OCI-LY1 (cell line): ENCODE data around the gene PDE3B.
A peak's percentile ranks its signal among the peaks of the same experiment; 100 is the strongest.

Source experiments
- H2AFZ ChIP-seq: fragments of 200-600 bp; sonication (generic), shearing (Covaris generic); 2 replicates; pipeline ENCODE4 v1.6.0; 2014; ENCODE audit warnings: antibody characterized with exemption, mild to moderate bottlenecking, low read length
- H3F3A ChIP-seq: fragments of 200-600 bp; sonication (generic), shearing (Covaris generic); 2 replicates; pipeline ENCODE4 v1.6.0; 2014; ENCODE audit warnings: mild to moderate bottlenecking, antibody characterized with exemption, low read length, moderate library complexity; ENCODE audit not compliant: insufficient read depth
- H3K27ac ChIP-seq: fragments of 200-600 bp; sonication (generic); 2 replicates; pipeline ENCODE4 v1.5.1; 2014; ENCODE audit warnings: low read length, mixed run types, mild to moderate bottlenecking, low read depth; ENCODE audit not compliant: poor library complexity, severe bottlenecking
- H3K27me3 ChIP-seq: fragments of 200-600 bp; sonication (generic); 2 replicates; pipeline ENCODE4 v1.6.0; 2014; ENCODE audit warnings: antibody characterized with exemption, mild to moderate bottlenecking, low read length, moderate library complexity; ENCODE audit not compliant: insufficient read depth
- H3K36me3 ChIP-seq: fragments of 200-600 bp; sonication (generic); 2 replicates; pipeline ENCODE4 v1.6.1; 2014; ENCODE audit warnings: mild to moderate bottlenecking, antibody characterized with exemption, low read length, moderate library complexity, mixed read lengths; ENCODE audit not compliant: insufficient read depth
- H3K4me1 ChIP-seq: fragments of 200-600 bp; sonication (generic); 2 replicates; pipeline ENCODE4 v1.5.1; 2014; ENCODE audit warnings: mild to moderate bottlenecking, low read length, moderate library complexity; ENCODE audit not compliant: insufficient read depth, severe bottlenecking
- H3K4me2 ChIP-seq: fragments of 200-600 bp; sonication (generic), shearing (Covaris generic); 2 replicates; pipeline ENCODE4 v1.6.1; 2014; ENCODE audit warnings: low read length
- H3K4me3 ChIP-seq: fragments of 200-600 bp; sonication (generic); 2 replicates; pipeline ENCODE4 v1.5.1; 2014; ENCODE audit warnings: low read length, low read depth, mild to moderate bottlenecking, mixed read lengths; ENCODE audit not compliant: poor library complexity, severe bottlenecking
- H3K79me2 ChIP-seq: fragments of 200-600 bp; shearing (Covaris generic); 2 replicates; pipeline ENCODE4 v1.6.1; 2016; ENCODE audit warnings: mixed run types, low read length, mixed read lengths; ENCODE audit not compliant: insufficient read depth
- H3K9ac ChIP-seq: fragments of 200-600 bp; sonication (generic), shearing (Covaris generic); 2 replicates; pipeline ENCODE4 v1.6.1; 2014; ENCODE audit warnings: mild to moderate bottlenecking, low read length, mixed read lengths
- H3K9me2 ChIP-seq: fragments of 200-600 bp; sonication (generic), shearing (Covaris generic); 2 replicates; pipeline ENCODE4 v1.6.1; 2014; ENCODE audit warnings: low read depth, mild to moderate bottlenecking, low read length, mixed read lengths
- H3K9me3 ChIP-seq: fragments of 200-600 bp; shearing (Covaris generic); 2 replicates; pipeline ENCODE4 v1.6.1; 2014; ENCODE audit warnings: low read length, mixed read lengths
- H4K20me1 ChIP-seq: fragments of 200-600 bp; sonication (generic), shearing (Covaris generic); 2 replicates; pipeline ENCODE4 v1.6.0; 2016; ENCODE audit warnings: mild to moderate bottlenecking, low read length; ENCODE audit not compliant: insufficient read depth
- EZH2 ChIP-seq: fragments of 200-600 bp; sonication (generic), shearing (Covaris generic); IDR thresholded peaks from 2 replicates; pipeline ENCODE4 v1.8.0; 2017; ENCODE audit warnings: borderline replicate concordance, mixed run types, mild to moderate bottlenecking, antibody characterized with exemption, low read length, moderate library complexity, mixed read lengths
- TF ChIP-seq, protein P1 (sequence below): fragments of 200-600 bp; sonication (generic), shearing (Covaris generic); IDR thresholded peaks from 2 replicates; pipeline ENCODE4 v1.5.1; 2017; ENCODE audit warnings: mild to moderate bottlenecking, antibody characterized with exemption, low read length, moderate library complexity, mixed read lengths

Gene PDE3B

DNA sequence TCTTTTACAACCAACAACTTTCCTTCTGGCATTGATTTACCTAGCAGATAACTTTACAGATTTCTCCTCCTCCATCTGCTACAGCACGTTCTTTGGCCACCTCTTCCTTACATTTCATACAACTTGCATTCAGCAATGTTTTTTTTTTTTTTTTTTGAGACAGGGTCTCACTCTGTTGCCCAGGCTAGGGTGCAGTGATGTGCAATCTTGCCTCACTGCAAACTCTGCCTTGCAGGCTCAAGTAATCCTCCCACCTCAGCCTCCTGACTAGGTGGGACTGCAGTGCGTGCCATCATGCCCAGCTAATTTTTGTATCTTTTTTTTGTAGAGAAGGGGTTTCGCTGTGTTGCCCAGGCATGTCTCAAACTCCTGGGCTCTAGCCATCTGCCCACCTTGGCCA is 6.5 kb downstream of the PDE3B start:
- Histone ChIP-seq H3K9ac (no peak overlapping the region), H3K79me2 (no peaks in the 10 kb centered on the region), H3K4me2 (no peak overlapping the region), H3K27ac (no peak overlapping the region), H4K20me1 (no peaks in the 10 kb centered on the region), H3K4me3 (no peak overlapping the region), H3K36me3 (no peaks in the 10 kb centered on the region), H3K4me1 (peaks cover 17% of the 10 kb centered on the region), H2AFZ (0 out of 2 replicates have a peak overlapping the region, but pooled peaks have one; percentile 63), H3K9me2 (no peaks in the 10 kb centered on the region), H3F3A (no peaks in the 10 kb centered on the region), H3K27me3 (no peaks in the 10 kb centered on the region), H3K9me3 (no peaks in the 10 kb centered on the region)
- TF ChIP-seq EZH2: no peak
- TF ChIP-seq, protein P1, sequence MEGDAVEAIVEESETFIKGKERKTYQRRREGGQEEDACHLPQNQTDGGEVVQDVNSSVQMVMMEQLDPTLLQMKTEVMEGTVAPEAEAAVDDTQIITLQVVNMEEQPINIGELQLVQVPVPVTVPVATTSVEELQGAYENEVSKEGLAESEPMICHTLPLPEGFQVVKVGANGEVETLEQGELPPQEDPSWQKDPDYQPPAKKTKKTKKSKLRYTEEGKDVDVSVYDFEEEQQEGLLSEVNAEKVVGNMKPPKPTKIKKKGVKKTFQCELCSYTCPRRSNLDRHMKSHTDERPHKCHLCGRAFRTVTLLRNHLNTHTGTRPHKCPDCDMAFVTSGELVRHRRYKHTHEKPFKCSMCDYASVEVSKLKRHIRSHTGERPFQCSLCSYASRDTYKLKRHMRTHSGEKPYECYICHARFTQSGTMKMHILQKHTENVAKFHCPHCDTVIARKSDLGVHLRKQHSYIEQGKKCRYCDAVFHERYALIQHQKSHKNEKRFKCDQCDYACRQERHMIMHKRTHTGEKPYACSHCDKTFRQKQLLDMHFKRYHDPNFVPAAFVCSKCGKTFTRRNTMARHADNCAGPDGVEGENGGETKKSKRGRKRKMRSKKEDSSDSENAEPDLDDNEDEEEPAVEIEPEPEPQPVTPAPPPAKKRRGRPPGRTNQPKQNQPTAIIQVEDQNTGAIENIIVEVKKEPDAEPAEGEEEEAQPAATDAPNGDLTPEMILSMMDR: no peak

DNA sequence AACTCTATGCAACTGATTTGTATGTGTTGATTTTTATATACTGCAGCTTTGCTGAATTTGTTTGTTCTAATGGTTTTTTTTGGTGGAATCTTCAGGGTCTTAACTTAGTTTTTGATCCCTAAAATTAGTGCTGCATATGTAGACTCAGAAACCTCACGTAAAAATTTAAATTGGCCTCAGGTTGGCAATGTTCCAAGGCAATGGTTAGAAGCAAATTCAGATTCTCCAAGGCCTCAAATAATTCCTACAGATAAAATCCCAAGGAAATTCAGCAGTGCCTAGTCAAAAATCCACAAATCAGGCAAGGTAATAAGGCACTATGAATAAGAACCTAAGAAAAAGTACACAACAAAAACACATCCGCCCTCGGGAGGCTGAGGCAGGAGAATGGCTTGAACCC is 9.5 kb downstream of the PDE3B start:
- TF ChIP-seq, protein P1: no peak
- no peak for TF ChIP-seq EZH2
- Histone ChIP-seq H3K27me3 (no peaks in the 10 kb centered on the region), H3K4me2 (no peak overlapping the region), H3K9me3 (no peaks in the 10 kb centered on the region), H3K4me3 (no peak overlapping the region), H3K36me3 (no peaks in the 10 kb centered on the region), H2AFZ (no peak overlapping the region; the same call in 1 of the 2 replicates), H3K4me1 (peaks cover 7% of the 10 kb centered on the region), H4K20me1 (no peaks in the 10 kb centered on the region), H3K79me2 (no peaks in the 10 kb centered on the region), H3K9ac (no peak overlapping the region), H3K27ac (no peak overlapping the region), H3F3A (no peaks in the 10 kb centered on the region), H3K9me2 (no peaks in the 10 kb centered on the region)

DNA sequence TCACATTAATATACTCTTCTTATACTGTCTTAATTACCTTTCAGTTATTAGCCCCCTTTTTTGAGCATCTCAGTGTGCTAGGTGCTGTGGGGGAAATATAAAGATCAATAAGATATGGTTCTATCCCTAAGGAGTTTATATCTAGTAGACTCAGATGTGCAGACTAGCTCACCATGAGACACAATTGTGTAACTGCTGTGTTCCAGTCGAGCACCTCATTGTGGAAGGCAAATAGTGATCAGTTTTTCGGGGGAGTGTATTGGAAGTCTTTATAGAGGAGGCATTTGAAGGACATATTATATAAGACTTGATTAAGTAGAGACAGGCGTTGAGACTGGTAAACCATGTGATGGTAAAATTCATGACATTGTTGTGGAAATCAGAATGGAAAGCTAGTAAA is 11.8 kb downstream of the PDE3B start:
- H3K27ac ChIP-seq: no peak overlapping the region
- H3K79me2 ChIP-seq: no peaks in the 10 kb centered on the region

More for the DNA sequence above, 11.8 kb downstream of the PDE3B start:
- no peaks in the 10 kb centered on the region for H3K9me3 ChIP-seq
- H3K4me1 ChIP-seq: peaks cover 7% of the 10 kb centered on the region
- H3K9me2 ChIP-seq: no peaks in the 10 kb centered on the region
- H3K9ac ChIP-seq: no peak overlapping the region
- no peak overlapping the region for H3K4me2 ChIP-seq
- no peaks in the 10 kb centered on the region for H3K36me3 ChIP-seq
- no peak for TF ChIP-seq EZH2
- TF ChIP-seq, protein P1: no peak
- no peak overlapping the region for H2AFZ ChIP-seq
- H3F3A ChIP-seq: no peaks in the 10 kb centered on the region
- H4K20me1 ChIP-seq: no peaks in the 10 kb centered on the region
- no peaks in the 10 kb centered on the region for H3K27me3 ChIP-seq
- no peak overlapping the region for H3K4me3 ChIP-seq
